ENCODE measurements around the gene CXCL9.

- TF ChIP-seq EZH2phosphoT487 (IDR thresholded peaks at IDR 0.05; ENCODE audit: low read length), result no peak
- TF ChIP-seq, protein P1, sequence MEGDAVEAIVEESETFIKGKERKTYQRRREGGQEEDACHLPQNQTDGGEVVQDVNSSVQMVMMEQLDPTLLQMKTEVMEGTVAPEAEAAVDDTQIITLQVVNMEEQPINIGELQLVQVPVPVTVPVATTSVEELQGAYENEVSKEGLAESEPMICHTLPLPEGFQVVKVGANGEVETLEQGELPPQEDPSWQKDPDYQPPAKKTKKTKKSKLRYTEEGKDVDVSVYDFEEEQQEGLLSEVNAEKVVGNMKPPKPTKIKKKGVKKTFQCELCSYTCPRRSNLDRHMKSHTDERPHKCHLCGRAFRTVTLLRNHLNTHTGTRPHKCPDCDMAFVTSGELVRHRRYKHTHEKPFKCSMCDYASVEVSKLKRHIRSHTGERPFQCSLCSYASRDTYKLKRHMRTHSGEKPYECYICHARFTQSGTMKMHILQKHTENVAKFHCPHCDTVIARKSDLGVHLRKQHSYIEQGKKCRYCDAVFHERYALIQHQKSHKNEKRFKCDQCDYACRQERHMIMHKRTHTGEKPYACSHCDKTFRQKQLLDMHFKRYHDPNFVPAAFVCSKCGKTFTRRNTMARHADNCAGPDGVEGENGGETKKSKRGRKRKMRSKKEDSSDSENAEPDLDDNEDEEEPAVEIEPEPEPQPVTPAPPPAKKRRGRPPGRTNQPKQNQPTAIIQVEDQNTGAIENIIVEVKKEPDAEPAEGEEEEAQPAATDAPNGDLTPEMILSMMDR (IDR thresholded peaks at IDR 0.05; ENCODE audit: low read length), result no peak
These were observed 26.7 kb downstream of the CXCL9 start for GRCh38 chr4:75980576-75980975.

Data from MM.1S (cell line).